NB4 (cell line): ENCODE data around the gene IL17RC.

Experiments
- DNase-seq: peaks from one replicate; pipeline ENCODE4 v3.0.0; 2010; ENCODE audit warnings: low read depth
- H3K4me3 ChIP-seq: one replicate; pipeline ENCODE4 v1.5.1; 2011; ENCODE audit warnings: mild to moderate bottlenecking, low read depth, low read length, moderate library complexity
- CTCF ChIP-seq: IDR thresholded peaks from one replicate; pipeline ENCODE4 v1.5.1; 2012; ENCODE audit warnings: low read depth, low read length
- MAX ChIP-seq: IDR thresholded peaks from 2 replicates; pipeline ENCODE4 v1.6.1; 2011; ENCODE audit warnings: low read depth, low read length
- MYC ChIP-seq: IDR thresholded peaks from 2 replicates; pipeline ENCODE4 v1.6.1; 2011; ENCODE audit warnings: low read depth, low read length
- POLR2A ChIP-seq: IDR thresholded peaks from 2 replicates; pipeline ENCODE4 v1.6.1; 2011; ENCODE audit warnings: mild to moderate bottlenecking; ENCODE audit not compliant: insufficient read length; ENCODE audit errors: extremely low read depth

IL17RC gene

GRCh38 chr3:9945358-9945757, 28.5 kb downstream of the IL17RC start:
- DNase-seq = no peak
- no peak overlapping the region for H3K4me3 ChIP-seq
- TF ChIP-seq MAX (no peak), MYC (no peak), CTCF (no peak), POLR2A (no peak)

DNA sequence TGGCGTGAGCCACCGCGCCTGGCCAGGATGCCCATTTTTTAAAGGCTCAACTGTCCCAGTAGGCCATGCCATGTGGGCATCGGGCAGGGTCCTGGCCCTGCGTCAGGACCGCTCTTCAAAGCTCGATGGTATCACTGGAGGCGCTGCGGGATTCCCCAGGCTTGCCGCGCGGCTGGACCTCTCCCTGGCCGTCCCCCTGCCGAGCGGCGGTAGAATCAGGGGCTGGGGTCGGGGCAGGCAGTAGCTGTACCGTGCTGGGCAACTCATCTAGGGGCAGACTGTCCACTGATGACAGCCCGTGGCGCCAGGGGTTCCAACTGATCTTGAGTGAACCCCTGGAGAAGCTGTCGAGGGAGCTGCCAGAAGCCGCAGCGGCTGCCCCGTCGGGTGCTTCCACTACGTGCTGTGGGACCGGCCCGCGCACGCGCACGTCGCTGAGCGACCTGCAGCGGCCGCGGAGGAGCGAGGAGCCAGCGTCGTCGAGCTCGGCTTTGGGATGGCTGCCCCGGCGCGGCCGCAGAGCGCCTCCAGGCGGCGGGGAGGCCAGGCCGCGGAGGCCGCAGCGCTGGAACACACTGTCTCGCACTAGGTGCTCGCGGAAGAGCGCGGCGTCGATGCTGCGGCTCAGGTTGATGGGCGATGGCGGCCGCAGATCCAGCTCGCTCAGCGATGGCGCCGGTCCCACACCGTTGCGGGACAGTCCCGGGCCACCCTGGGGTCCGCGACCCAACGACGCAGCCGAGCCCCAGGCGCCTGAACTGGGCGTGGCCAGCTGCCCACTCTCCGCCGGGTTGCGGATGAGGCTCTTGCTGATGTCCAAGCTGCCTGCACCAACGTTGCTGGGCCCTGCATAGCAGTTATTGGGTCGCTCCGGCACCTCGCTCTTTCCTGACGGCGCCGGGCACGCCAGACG, 29.5 kb downstream of the IL17RC start:
- peak overlapping the region; percentile 63 for H3K4me3 ChIP-seq
- TF ChIP-seq POLR2A = peak; percentile 72
- TF ChIP-seq MAX = peak; percentile 58
- TF ChIP-seq MYC = peak; percentile 74
- peak; percentile 70 for TF ChIP-seq CTCF
- DNase-seq = peak; percentile 94

GRCh38 chr3:9947025-9947995, 30.4 kb downstream of the IL17RC start:
- no peak overlapping the region for H3K4me3 ChIP-seq

DNA sequence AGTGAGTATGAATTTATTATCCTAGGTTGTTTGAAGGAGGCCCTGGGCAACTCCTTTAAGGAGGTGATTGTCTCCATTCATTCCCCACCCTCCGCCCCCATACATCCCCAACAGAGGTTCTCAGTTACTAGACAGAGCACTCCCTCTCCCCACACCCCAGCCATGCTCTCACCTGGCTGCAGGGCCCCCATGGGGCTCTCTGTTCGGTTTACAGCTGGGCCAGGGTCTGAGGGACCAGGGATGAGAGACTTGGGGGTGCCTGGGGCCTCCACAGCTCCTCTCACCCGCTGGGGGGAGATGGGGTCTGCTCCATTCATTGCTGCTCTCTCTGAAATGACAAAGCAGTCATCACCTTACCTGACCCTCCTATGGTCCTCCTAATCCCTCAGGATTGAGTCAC, 31.7 kb downstream of the IL17RC start:
- no peak overlapping the region for H3K4me3 ChIP-seq
- DNase-seq = no peak
- TF ChIP-seq POLR2A = no peak
- TF ChIP-seq MAX = no peak
- TF ChIP-seq MYC = no peak
- TF ChIP-seq CTCF = no peak

More at GRCh38 chr3:9947025-9947995, 30.4 kb downstream of the IL17RC start:
- TF ChIP-seq MAX (no peak), CTCF (no peak), POLR2A (no peak), MYC (no peak)
- DNase-seq = no peak

- no peak for TF ChIP-seq MAX
- TF ChIP-seq CTCF = no peak
- TF ChIP-seq POLR2A = no peak
- TF ChIP-seq MYC = no peak
- no peak for DNase-seq
- no peak overlapping the region for H3K4me3 ChIP-seq
These were observed 32.2 kb downstream of the IL17RC start for GRCh38 chr3:9949115-9949514.
